HUDEP-2 (cell line): ENCODE results near the gene ZBTB24.

Source experiments
- DNase-seq, 76 experiments: peaks; one replicate each; lab custom pipeline; 2025; ENCODE audit not compliant: unreplicated experiment in 76 of 76; lab: John Stamatoyannopoulos, UW

ZBTB24 gene

GRCh38 chr6:109503327-109504224 is 20.6 kb upstream of the ZBTB24 start:
- DNase-seq: no peak

GRCh38 chr6:109498936-109499335 is 15.9 kb upstream of the ZBTB24 start:
- no peak for DNase-seq

GRCh38 chr6:109498052-109498451 is 15.0 kb upstream of the ZBTB24 start:
- no peak for DNase-seq

- no peak for DNase-seq
These were observed 13.2 kb upstream of the ZBTB24 start for GRCh38 chr6:109496036-109496772.

DNA sequence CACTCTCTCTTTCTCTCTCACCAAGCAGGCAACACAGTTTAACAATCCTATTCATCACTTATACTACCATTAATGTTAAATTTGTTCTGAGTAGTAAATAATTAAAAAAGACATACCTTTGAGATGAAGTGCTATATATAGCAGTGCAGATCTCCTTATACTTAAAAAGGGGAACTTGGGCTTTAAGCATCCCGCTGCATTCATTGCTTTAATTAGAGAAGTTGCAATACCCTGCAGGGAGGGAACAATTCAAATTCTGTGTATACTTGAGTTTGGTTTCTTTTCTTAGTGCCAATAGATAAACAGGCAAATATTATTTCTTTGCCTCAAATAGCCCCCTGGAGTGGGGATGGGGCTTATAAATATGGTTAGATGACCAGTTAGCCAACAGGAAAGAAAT is 10.8 kb upstream of the ZBTB24 start:
- DNase-seq: no peak

- DNase-seq: peak in 3 of 76 experiments; percentile 13 to 27 (median 26)
These were observed 8.4 kb upstream of the ZBTB24 start for GRCh38 chr6:109491207-109491938.

DNA sequence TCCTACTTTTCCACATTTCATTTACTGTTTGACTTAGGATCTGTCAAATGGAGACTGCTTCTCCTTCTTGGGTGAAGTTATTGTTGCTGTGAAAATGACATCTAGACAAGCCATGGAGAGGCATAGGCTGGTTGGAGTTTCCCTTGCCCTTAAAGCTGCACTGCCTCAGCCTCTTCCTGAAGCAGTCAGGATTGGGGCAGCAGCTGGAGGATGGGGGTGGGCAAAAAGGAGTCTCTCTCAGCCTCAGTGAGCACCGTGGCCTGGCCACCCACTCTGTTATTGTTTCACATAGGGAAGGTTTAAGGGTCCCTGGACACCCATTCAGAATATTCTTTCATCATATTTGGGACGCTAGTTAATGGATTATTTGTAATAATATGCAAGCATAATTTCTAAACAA is 7.7 kb upstream of the ZBTB24 start:
- no peak for DNase-seq

GRCh38 chr6:109488001-109488400 is 5.0 kb upstream of the ZBTB24 start:
- DNase-seq: no peak

- DNase-seq: no peak
These were observed 3.0 kb upstream of the ZBTB24 start for GRCh38 chr6:109486068-109486467.

- DNase-seq: no peak
These were observed 2.4 kb upstream of the ZBTB24 start for GRCh38 chr6:109485266-109485935.

GRCh38 chr6:109484122-109484521 is 1.1 kb upstream of the ZBTB24 start:
- no peak for DNase-seq

DNA sequence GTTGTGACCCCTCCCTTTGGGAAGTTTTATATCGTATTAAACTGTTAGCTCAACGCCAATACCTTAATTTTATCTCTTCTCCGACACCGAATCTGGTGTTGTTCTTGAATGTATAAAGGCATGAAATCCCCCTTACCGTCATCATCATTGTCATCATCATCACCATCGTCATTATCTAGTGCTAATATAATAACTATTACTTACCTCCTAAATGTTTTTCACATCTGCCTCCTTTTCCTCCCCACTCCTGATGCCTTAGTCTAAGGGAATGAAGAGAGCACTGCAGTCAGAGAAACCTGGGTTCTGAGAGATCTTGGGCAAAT is 677 bp upstream of the ZBTB24 start:
- DNase-seq: no peak

- no peak for DNase-seq
These were observed 2.0 kb downstream of the ZBTB24 start for GRCh38 chr6:109480993-109481480.

- no peak for DNase-seq
These were observed 4.0 kb downstream of the ZBTB24 start for GRCh38 chr6:109478841-109479624.

DNA sequence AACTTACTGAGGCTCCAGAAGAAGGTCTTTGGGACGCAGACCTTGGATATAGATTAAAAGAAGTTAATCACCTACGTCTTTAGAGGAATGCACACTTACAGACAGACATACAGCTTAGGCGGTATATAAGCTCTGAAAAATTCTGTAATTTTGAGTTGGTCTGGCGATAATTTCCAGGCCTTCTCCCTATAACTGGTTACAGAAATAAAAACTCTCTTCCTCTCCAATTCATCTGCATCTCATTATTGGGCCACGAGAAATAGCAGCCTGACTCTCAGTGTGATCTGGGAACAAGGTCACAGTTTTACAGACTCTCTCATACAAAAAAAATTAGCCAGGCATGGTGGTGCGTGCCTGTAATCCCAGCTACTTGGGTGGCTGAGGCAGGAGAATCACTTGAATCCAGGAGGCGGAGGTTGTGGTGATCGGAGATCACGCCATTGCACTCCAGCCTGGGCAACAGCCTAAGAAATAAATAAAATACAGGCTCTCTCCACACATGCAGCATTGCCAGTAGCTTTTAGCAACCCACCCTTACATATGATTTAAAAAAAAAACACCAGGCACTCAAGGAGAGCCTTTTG is 4.7 kb downstream of the ZBTB24 start:
- DNase-seq: no peak

- no peak for DNase-seq
These were observed 5.3 kb downstream of the ZBTB24 start for GRCh38 chr6:109477725-109478124.

DNA sequence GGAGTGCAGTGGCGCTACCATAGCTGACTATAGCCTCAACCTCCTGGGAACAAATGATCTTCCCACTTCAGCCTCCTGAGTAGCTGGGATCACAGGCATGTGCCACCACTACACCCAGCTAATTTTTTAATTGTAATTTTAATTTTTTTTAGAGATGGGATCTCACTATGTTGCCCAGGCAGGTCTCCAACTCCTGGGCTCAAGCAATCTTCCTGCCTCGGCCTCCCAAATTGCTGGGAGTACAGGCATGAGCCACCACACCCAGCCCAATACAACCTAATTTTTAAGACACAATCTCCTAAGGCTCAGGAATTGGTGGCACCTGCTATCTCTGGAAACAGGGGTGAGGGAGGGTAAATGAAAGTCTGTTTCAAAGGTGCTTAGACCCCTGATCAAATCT is 5.8 kb downstream of the ZBTB24 start:
- no peak for DNase-seq

DNA sequence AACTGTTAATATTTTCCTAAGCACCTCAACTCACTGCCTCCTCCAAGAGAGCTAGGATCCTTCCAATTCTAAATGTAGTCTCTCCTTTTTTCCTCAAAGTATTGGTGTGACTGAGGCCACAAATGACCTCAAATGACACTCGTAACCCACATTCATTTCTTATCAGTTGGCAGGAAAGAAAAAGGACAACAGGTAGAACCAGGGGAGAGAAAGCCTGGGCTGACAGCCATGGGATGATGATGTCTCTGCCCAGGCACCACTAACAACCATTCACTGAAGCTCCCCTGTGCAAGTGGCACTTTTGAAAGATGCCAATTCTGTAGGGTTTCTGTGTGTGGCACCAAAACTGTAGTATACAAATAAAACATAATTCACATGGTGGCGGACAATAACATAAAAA is 7.4 kb downstream of the ZBTB24 start:
- no peak for DNase-seq

DNA sequence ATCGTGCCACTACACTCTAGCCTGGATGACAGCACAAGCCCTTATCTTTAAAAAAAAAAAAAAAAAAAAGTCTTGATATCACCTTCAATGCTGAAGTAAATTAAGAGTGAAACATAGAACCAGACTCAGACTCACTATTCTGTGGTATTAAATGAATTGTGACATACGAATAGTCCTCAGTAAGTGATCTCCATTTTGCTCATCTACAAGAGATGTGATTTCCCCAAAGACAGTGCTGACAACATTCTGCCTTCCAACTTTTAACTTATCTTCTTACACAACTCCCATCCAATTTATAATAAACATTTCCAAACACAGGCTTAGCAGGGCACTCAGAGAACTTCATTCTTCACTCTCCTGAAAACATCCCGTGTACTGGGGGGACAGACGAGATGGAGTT is 8.0 kb downstream of the ZBTB24 start:
- no peak for DNase-seq

DNA sequence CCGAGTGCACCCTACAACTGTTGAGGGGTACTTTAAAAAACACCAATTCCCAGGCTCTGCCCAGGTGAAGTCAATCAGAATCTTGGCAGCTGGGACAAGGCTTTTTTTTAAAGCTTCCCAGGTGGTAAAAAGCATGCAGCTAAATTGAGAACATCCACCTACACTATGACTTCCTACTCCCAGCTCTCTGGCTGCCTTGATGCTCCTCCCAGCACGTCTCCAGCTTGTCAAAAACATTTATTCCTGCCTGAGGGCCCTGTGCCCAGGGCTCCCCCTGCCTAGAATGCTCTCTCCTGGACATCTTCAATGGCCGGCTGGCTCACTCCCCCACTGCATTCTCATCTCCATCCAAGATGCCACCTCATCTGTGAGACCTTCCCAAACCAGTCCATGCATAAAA is 9.9 kb downstream of the ZBTB24 start:
- DNase-seq: no peak
